Activated naive CD8-positive, alpha-beta T cell (primary cell): ENCODE results near the gene RSBN1L.
"Not testable (repeated sequence)": the region's sequence is repeated elsewhere in the genome, so short reads cannot be mapped to it uniquely, and the experiment has no call there.

ENCODE experiments used
- H3K27ac Mint-ChIP-seq: one replicate; pipeline ENCODE4 v1.8.0; 2021; ENCODE audit warnings: mixed read lengths
- H3K27me3 Mint-ChIP-seq: one replicate; pipeline ENCODE4 v1.8.0; 2021; ENCODE audit warnings: mixed read lengths
- H3K36me3 Mint-ChIP-seq: one replicate; pipeline ENCODE4 v1.8.0; 2021; ENCODE audit warnings: mixed read lengths
- H3K4me1 Mint-ChIP-seq: one replicate; pipeline ENCODE4 v1.8.0; 2021; ENCODE audit warnings: low read depth, mixed read lengths
- H3K4me3 Mint-ChIP-seq: one replicate; pipeline ENCODE4 v1.8.0; 2021; ENCODE audit warnings: mild to moderate bottlenecking, mixed read lengths
- H3K9me3 Mint-ChIP-seq: one replicate; pipeline ENCODE4 v1.8.0; 2021; ENCODE audit warnings: low read depth, mixed read lengths

Gene RSBN1L

DNA sequence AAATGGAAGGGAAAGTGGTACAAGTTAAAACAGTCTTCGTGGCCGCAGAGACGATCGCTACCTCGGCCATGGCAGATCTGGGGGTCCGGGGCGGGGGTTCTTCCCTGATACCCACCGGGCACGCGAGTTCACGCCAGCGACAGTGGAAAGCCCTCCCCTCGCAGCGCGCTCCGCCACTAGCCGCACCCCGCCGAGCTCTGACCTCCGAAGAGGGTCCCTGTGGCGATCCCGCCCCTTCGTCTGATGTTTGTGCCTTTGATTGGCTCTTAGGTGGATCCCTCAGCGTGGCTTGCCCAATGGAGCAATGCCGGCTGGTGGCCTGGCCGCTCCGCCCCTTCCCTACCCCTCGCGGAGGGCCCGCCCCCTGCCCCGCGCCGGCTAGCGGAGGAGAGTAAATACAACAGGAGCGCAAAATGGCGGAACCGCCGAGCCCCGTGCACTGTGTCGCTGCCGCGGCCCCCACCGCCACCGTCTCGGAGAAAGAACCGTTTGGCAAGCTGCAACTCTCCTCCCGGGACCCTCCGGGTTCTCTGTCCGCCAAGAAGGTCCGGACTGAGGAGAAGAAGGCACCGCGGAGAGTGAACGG, at the start of gene RSBN1L:
RSBN1L (plus strand) TSS at position 403 of the 586 bp plus-strand sequence; CDS start at position 414, 11 bp downstream.
- Mint-ChIP-seq H3K9me3 (no peaks in the 10 kb centered on the region), H3K4me3 (peak within 1 kb of the TSS; percentile 99), H3K27me3 (no peaks in the 10 kb centered on the region), H3K36me3 (peaks cover 3% of the 10 kb centered on the region), H3K4me1 (peaks cover 49% of the 10 kb centered on the region), H3K27ac (peak within 1 kb of the TSS; percentile 96)

- Mint-ChIP-seq H3K36me3 (peaks cover 2% of the 10 kb centered on the region), H3K27me3 (no peaks in the 10 kb centered on the region), H3K27ac (no peak overlapping the region), H3K4me3 (no peak overlapping the region), H3K4me1 (no peaks in the 10 kb centered on the region), H3K9me3 (no peaks in the 10 kb centered on the region)
Measured at GRCh38 chr7:77648742-77649338, 47.4 kb upstream of the RSBN1L start.

DNA sequence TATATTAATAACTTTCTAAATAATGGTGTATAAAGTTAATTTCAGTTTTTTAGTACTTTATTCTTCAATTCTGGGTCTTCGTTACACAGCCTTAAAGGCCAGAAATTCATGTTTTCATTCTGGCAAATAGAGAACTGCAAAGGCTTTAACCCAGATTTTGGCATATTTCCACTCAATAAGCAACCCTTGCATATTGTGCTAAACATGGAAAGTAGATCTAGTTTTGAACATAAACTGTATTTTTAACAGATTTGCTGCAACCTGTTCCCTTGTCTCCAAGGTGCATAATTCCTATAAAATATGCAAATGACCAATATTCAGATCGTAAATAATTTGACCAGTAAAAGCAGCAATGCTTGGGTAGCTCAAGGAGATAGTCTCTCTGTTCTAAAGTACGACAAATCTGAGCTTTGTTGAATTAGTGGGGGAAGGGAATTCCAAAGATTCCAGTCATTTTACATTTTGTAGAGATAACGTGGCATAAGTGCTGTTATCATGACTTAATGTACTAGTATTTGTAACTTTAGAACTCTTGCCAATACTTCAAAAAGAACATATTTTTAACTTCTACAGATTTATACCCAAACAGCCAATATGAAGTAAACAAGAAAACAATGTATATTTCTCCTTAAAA, 46.4 kb upstream of the RSBN1L start:
- Mint-ChIP-seq H3K4me1 (no peaks in the 10 kb centered on the region), H3K27ac (no peak overlapping the region), H3K4me3 (no peak overlapping the region), H3K9me3 (no peaks in the 10 kb centered on the region), H3K36me3 (peaks cover 2% of the 10 kb centered on the region), H3K27me3 (no peaks in the 10 kb centered on the region)

GRCh38 chr7:77651575-77652162, 44.6 kb upstream of the RSBN1L start:
- Mint-ChIP-seq H3K27ac (peak overlapping the region; percentile 22), H3K27me3 (no peaks in the 10 kb centered on the region), H3K9me3 (no peaks in the 10 kb centered on the region), H3K4me3 (no peak overlapping the region), H3K36me3 (no peaks in the 10 kb centered on the region), H3K4me1 (no peaks in the 10 kb centered on the region)

DNA sequence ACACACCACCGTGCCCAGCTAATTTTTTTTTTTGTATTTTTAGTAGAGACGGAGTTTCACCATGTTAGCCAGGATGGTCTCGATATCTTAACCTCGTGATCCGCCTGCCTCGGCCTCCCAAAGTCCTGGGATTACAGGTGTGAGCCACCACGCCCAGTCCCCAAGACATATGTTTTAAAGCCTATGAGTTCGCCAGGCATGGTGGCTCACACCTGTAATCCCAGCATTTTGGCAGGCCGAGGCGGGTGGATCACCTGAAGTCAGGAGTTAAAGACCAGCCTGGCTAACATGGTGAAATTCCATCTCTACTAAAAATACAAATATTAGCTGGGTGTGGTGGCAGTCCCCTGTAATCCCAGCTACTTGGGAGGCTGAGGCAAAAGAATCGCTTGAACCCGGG, 43.4 kb upstream of the RSBN1L start:
- not testable (repeated sequence) for H3K9me3 Mint-ChIP-seq, H3K4me1 Mint-ChIP-seq, H3K36me3 Mint-ChIP-seq, H3K4me3 Mint-ChIP-seq, H3K27me3 Mint-ChIP-seq, H3K27ac Mint-ChIP-seq

DNA sequence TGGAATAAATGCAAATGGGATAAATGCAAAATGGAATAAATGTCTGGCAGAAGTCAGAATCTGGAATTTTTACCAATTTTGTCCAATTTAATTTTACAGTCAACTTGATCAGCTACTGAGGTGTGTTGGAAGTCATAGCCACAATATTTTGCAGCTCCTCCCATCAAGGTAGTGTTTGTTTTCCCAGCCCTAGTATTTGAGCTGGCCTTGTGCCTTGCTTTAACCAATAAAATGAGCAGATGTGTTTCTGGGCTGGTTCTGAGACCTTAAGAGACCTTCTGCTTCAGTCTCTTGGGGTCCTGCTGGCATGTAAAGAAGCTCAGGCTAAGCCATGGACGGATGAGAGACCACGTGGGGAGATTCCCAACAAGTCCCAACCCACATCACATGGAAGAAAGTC, 42.7 kb upstream of the RSBN1L start:
- H3K9me3 Mint-ChIP-seq = no peaks in the 10 kb centered on the region
- H3K4me1 Mint-ChIP-seq = no peaks in the 10 kb centered on the region

DNA sequence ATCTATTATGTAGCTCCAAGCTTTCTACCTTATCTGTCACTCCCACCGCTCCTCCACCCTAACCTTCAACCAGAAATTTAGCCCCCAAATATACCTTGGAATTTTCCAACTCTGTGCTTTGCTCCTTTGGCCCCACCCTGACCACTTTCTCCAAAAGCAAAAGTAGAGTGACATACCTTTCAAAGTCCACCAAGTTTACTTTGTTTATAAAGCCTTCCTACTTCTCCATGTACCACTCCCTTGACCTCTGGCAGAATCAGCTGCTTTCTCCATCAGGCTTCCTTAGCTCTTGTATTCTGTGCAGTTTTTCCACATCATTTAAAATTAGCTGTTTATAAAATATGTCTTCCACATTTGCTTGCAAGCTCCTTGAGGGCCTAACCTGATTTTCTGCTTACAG, 40.9 kb upstream of the RSBN1L start:
- no peaks in the 10 kb centered on the region for H3K9me3 Mint-ChIP-seq
- H3K27ac Mint-ChIP-seq = no peak overlapping the region
- no peaks in the 10 kb centered on the region for H3K4me1 Mint-ChIP-seq
- no peaks in the 10 kb centered on the region for H3K27me3 Mint-ChIP-seq
- no peaks in the 10 kb centered on the region for H3K36me3 Mint-ChIP-seq
- no peak overlapping the region for H3K4me3 Mint-ChIP-seq

More for the DNA sequence above, 42.7 kb upstream of the RSBN1L start:
- no peaks in the 10 kb centered on the region for H3K36me3 Mint-ChIP-seq
- no peak overlapping the region for H3K27ac Mint-ChIP-seq
- H3K4me3 Mint-ChIP-seq = no peak overlapping the region
- no peaks in the 10 kb centered on the region for H3K27me3 Mint-ChIP-seq

DNA sequence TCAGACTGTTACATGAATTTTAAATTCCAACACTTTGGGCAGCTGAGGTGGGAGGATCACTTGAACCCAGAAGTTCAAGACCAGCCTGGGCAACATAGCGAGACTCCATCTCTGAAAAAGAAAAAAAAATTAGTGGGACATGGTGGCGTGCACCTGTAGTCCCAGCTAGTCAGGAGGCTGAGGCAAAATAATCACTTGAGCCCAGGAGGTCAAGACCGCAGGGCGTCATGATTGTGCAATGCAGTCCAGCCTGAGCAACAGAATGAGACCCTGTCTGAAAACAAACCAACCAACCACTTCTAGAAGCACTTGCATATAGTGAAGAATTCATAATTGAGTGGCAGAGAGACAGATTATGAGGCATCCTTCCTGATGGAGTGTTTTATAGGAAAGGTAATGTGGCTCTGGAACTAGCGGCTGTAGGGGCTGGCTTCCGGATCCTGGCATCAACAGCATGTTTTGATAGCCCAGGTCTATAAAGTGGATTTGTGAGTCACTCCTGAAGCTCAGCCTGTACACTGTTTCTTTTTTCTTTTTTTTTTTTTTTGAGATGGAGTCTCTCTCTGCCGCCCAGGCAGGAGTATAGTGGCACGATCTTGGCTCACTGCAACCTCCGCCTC, 40.3 kb upstream of the RSBN1L start:
- no peaks in the 10 kb centered on the region for H3K4me1 Mint-ChIP-seq
- no peaks in the 10 kb centered on the region for H3K36me3 Mint-ChIP-seq
- H3K4me3 Mint-ChIP-seq = no peak overlapping the region
- H3K27me3 Mint-ChIP-seq = no peaks in the 10 kb centered on the region
- H3K9me3 Mint-ChIP-seq = no peaks in the 10 kb centered on the region
- H3K27ac Mint-ChIP-seq = no peak overlapping the region

DNA sequence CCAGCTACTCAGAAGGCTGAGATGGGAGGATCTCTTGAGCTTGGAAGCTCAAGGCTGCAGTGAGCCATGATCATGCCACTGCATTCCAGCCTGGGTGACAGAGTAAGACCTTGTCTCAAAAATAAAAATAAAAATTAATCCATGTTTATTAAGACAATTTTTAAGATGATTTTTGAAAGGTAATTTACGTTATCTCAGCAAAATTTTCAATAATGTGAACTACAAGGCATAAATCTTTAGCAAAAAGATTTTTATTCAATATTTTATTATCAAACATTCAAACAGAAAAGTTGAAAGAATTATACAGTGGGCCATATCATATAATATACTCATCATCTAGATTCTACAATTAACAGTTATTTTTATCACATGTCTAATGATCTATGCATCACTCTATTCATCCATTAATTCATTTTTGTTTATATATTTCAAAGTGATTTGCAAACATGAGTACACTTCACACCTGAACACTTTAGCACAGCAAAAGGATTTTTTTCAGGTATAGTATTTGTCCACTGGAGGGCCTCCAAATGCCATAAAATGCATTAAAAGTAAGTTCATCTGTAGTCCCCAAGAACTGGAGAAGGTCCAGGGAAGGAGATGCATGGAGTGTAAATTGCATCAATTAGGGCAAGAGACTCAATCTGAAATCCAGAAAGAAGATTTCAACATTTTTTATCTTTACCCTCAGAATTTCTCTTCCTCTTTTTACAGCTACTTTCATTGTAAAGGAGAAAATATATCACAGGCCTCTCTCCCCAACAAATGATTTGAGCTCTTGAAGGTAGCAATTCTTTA, 38.6 kb upstream of the RSBN1L start:
- H3K36me3 Mint-ChIP-seq = no peaks in the 10 kb centered on the region
- no peaks in the 10 kb centered on the region for H3K4me1 Mint-ChIP-seq
- H3K27me3 Mint-ChIP-seq = no peaks in the 10 kb centered on the region
- H3K9me3 Mint-ChIP-seq = no peaks in the 10 kb centered on the region
- H3K4me3 Mint-ChIP-seq = no peak overlapping the region
- no peak overlapping the region for H3K27ac Mint-ChIP-seq

DNA sequence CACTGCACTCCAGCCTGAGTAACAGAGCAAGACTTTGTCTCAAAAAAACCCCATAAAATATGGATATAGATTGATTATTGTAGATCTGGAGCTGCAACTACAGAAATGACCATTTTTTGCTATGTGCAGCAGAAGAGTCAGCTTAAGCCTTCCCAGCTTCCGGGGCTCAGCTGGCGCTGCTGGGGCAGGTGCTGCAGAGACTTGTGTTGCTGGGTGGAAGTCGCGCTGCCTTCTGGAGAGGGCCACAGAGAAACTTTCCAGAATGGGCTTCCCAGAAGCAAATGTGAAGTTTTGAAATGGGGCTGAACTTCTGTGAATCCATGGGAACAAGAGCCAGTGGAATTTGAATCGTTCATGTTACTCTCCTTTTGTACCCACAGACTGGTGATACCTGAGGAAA, 37.3 kb upstream of the RSBN1L start:
- H3K4me1 Mint-ChIP-seq = no peaks in the 10 kb centered on the region
- no peaks in the 10 kb centered on the region for H3K27me3 Mint-ChIP-seq
- H3K9me3 Mint-ChIP-seq = no peaks in the 10 kb centered on the region
- H3K27ac Mint-ChIP-seq = no peak overlapping the region
- H3K36me3 Mint-ChIP-seq = no peaks in the 10 kb centered on the region
- no peak overlapping the region for H3K4me3 Mint-ChIP-seq

DNA sequence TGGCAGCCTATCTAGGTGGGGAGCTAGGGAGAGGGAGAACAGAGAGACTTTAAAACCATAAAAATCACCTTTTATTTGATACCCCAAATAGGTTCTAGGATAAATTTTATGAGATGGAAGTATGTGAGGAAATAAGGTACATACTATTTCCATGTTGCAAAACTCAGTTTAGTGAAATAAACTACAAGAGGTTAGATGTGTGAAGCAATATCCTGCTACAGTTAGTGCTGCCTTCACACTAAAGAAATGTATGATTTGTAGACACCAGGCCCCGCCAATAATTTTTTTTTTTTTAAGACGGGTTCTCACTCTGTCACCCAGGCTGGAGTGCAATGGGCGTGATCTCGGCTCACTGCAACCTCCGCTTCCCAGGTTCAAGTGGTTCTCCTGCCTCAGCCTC, 34.4 kb upstream of the RSBN1L start:
- H3K27me3 Mint-ChIP-seq = no peaks in the 10 kb centered on the region
- no peak overlapping the region for H3K27ac Mint-ChIP-seq
- no peaks in the 10 kb centered on the region for H3K36me3 Mint-ChIP-seq
- H3K9me3 Mint-ChIP-seq = no peaks in the 10 kb centered on the region
- H3K4me3 Mint-ChIP-seq = no peak overlapping the region
- H3K4me1 Mint-ChIP-seq = no peaks in the 10 kb centered on the region

DNA sequence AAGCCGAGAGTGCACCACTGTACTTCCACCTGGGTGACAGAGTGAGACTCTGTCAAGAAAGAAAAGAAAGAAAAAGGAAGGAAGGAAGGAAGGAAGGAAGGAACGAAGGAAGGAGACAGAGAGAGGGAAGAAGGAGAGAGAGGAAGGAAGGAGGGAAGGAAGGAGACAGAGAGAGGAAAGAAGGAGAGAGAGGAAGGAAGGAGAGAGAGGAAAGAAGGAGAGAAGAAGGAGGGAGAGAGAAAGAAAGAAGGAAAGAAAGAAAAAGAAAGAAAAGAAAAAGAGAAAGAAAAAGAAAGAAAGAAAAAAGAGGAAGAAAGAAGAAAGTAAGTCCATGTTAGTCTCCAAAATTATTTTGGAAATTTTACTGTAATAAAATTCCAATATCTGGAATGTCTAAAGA, 33.4 kb upstream of the RSBN1L start:
- no peaks in the 10 kb centered on the region for H3K36me3 Mint-ChIP-seq
- no peaks in the 10 kb centered on the region for H3K9me3 Mint-ChIP-seq
- H3K27ac Mint-ChIP-seq = no peak overlapping the region
- H3K27me3 Mint-ChIP-seq = no peaks in the 10 kb centered on the region
- H3K4me3 Mint-ChIP-seq = no peak overlapping the region
- no peaks in the 10 kb centered on the region for H3K4me1 Mint-ChIP-seq

GRCh38 chr7:77664715-77665114, 31.5 kb upstream of the RSBN1L start:
- Mint-ChIP-seq H3K4me1 (no peaks in the 10 kb centered on the region), H3K36me3 (no peaks in the 10 kb centered on the region), H3K9me3 (no peaks in the 10 kb centered on the region), H3K27ac (no peak overlapping the region), H3K27me3 (no peaks in the 10 kb centered on the region), H3K4me3 (no peak overlapping the region)

DNA sequence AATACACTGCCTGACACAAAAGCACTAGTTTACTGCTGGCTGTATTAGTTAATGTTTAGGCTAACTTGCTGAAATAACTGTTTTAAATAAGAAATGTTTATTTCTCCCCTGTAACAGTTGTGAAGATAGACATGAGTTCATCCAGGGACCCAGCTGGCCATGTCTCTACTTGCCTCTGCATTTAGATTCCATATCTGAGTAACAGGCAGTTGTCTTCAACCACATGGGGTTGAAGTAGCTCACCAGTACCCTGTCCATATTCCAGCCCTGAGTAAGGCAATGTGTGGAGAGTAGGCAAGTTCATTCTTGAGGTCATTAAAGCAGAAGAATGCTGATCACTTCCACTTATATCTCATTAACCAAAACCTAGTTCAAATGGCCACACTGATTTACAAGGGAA, 31.1 kb upstream of the RSBN1L start:
- no peaks in the 10 kb centered on the region for H3K9me3 Mint-ChIP-seq
- H3K4me1 Mint-ChIP-seq = no peaks in the 10 kb centered on the region
- H3K36me3 Mint-ChIP-seq = no peaks in the 10 kb centered on the region
- no peaks in the 10 kb centered on the region for H3K27me3 Mint-ChIP-seq
- no peak overlapping the region for H3K27ac Mint-ChIP-seq
- H3K4me3 Mint-ChIP-seq = no peak overlapping the region
